ENCODE measurements around the gene AASS. TPM values are rescaled to one million over a fixed set of nuclear protein-coding genes. Genes with fewer than 3 reads are reported as not detected.

The AASS gene
- polyA plus RNA-seq, 1 experiment: 7.1 TPM

GRCh38 chr7:122166740-122167139 lies 22.7 kb upstream of the AASS start:
- CTCF ChIA-PET: interaction anchor here (1.3 to 2.2 kb wide), 3 partner anchors 9 to 74 kb away, joined by 4 to 10 read pairs (median 4); no protein-coding TSS in a partner anchor
- peak; percentile 40 for DNase-seq (ENCODE audit: low read depth)
- POLR2A ChIA-PET: no interaction called here

GRCh38 chr7:122166275-122166674 lies 22.2 kb upstream of the AASS start:
- ChIA-PET CTCF (interaction anchor here (1.3 to 2.2 kb wide), 3 partner anchors 10 to 73 kb away, joined by 4 to 10 read pairs (median 4); no protein-coding TSS in a partner anchor), POLR2A (no interaction called here)
- H3K4me3 ChIP-seq (ENCODE audit: low read depth, low read length): no peak overlapping the region

More at GRCh38 chr7:122166740-122167139, 22.7 kb upstream of the AASS start:
- Histone ChIP-seq H3K27me3 (ENCODE audit: control insufficient read depth, insufficient read depth, low read length) (0 out of 2 replicates have a peak, but pooled peaks cover 2% of the 10 kb centered on the region), H3K4me3 (ENCODE audit: low read depth, low read length) (no peak overlapping the region), H3K36me3 (ENCODE audit: control insufficient read depth, insufficient read depth, low read length) (no peaks in the 10 kb centered on the region)
- no peak for TF ChIP-seq CTCF (IDR thresholded peaks at IDR 0.05; ENCODE audit: insufficient read depth, low read depth, low read length)

GRCh38 chr7:122161628-122162027 lies 17.6 kb upstream of the AASS start:
- Histone ChIP-seq H3K4me3 (ENCODE audit: low read depth, low read length) (no peak overlapping the region), H3K36me3 (ENCODE audit: control insufficient read depth, insufficient read depth, low read length) (no peaks in the 10 kb centered on the region), H3K27me3 (ENCODE audit: control insufficient read depth, insufficient read depth, low read length) (no peaks in the 10 kb centered on the region)
- POLR2A ChIA-PET: no interaction called here
- CTCF ChIA-PET: no interaction called here
- no peak for DNase-seq (ENCODE audit: low read depth)
- TF ChIP-seq CTCF (IDR thresholded peaks at IDR 0.05; ENCODE audit: insufficient read depth, low read depth, low read length): no peak

More at GRCh38 chr7:122166275-122166674, 22.2 kb upstream of the AASS start:
- Histone ChIP-seq H3K36me3 (ENCODE audit: control insufficient read depth, insufficient read depth, low read length) (no peaks in the 10 kb centered on the region), H3K27me3 (ENCODE audit: control insufficient read depth, insufficient read depth, low read length) (no peaks in the 10 kb centered on the region)
- no peak for DNase-seq (ENCODE audit: low read depth)
- TF ChIP-seq CTCF (IDR thresholded peaks at IDR 0.05; ENCODE audit: insufficient read depth, low read depth, low read length): no peak

GRCh38 chr7:122155566-122155965 lies 11.5 kb upstream of the AASS start:
- H3K36me3 ChIP-seq (ENCODE audit: control insufficient read depth, insufficient read depth, low read length): no peaks in the 10 kb centered on the region
- ChIA-PET CTCF (interaction anchor here (0.8 to 1.9 kb wide), 4 partner anchors 11 to 43 kb away, joined by 3 to 10 read pairs (median 4); partner anchors contain the start of gene AASS), POLR2A (no interaction called here)
- DNase-seq (ENCODE audit: low read depth): no peak
- H3K4me3 ChIP-seq (ENCODE audit: low read depth, low read length): no peak overlapping the region
- no peak for TF ChIP-seq CTCF (IDR thresholded peaks at IDR 0.05; ENCODE audit: insufficient read depth, low read depth, low read length)
- no peaks in the 10 kb centered on the region for H3K27me3 ChIP-seq (ENCODE audit: control insufficient read depth, insufficient read depth, low read length)

GRCh38 chr7:122148878-122149277 lies 4.8 kb upstream of the AASS start:
- ChIA-PET CTCF (no interaction called here), POLR2A (no interaction called here)
- TF ChIP-seq CTCF (IDR thresholded peaks at IDR 0.05; ENCODE audit: insufficient read depth, low read depth, low read length): no peak
- no peaks in the 10 kb centered on the region for H3K27me3 ChIP-seq (ENCODE audit: control insufficient read depth, insufficient read depth, low read length)
- DNase-seq (ENCODE audit: low read depth): no peak
- H3K36me3 ChIP-seq (ENCODE audit: control insufficient read depth, insufficient read depth, low read length): no peaks in the 10 kb centered on the region
- no peak overlapping the region for H3K4me3 ChIP-seq (ENCODE audit: low read depth, low read length)
